ENCODE results near the gene ZNF597.
A peak's percentile ranks its signal among the peaks of the same experiment; 100 is the strongest.

ZNF597 gene

DNA sequence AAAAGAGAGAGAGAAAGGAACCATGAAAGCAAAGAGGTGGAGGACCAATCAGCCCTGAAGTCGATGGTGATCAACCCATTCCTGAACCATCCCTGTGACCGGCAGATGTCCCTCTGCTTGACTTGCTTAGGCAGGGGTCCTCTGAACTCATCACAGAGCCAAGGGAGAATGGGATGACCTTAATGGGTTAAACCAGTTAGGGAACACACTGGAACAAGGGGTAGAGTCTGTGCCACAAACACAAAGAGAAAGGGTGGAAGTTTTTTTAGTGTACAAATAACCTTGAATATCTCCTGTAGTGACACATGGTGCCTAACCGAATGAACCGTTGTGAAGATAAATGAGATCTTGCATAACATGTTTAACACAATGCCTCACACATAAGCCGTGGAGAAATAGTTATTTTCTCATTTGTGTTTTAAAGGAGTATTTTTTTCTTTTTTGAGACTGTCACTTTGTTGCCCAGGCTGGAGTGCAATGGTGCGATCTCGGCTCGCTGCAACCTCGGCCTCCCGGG, 11.4 kb upstream of the ZNF597 start:
- no peak for DNase-seq

DNA sequence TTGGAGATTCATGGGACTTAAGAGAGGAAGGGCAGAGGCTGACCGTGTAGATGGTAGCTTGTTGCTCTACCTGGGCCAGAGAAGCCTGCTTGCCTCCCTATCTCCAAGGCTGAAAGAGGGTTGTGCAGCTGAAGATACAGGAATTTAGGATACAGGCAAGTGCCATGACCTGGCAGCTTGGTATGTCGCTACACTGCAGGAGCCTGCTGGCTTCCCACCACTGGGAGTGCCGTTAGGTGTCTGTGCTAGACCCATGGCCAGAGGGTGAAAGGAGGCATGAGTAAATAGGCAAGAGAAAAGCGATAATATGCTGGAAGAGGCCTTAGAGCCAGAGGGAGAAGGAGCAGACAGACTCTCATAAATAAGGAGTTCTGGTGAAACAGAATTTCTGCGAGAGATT, 10.8 kb upstream of the ZNF597 start:
- DNase-seq = no peak

DNA sequence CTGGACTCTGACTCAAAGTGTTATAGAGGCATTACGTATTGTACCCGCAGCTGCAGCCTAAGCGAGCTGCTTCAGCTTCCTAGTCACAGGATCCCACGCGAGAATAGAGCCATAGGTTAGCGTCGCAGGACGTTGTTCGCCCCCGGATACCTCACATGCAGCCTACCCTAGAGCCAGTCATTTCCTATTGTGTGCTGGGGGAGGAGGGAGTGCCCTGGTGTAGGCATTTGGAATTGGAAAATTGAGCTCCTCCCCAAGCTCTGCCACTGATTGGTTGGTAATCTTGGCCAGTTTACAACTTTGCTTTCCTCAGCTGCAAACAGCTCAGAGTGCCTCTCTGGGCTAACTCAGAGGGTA, 706 bp upstream of the ZNF597 start:
- DNase-seq = no peak

- DNase-seq = no peak
Observed at GRCh38 chr16:3439637-3440036, 3.7 kb downstream of the ZNF597 start.

DNA sequence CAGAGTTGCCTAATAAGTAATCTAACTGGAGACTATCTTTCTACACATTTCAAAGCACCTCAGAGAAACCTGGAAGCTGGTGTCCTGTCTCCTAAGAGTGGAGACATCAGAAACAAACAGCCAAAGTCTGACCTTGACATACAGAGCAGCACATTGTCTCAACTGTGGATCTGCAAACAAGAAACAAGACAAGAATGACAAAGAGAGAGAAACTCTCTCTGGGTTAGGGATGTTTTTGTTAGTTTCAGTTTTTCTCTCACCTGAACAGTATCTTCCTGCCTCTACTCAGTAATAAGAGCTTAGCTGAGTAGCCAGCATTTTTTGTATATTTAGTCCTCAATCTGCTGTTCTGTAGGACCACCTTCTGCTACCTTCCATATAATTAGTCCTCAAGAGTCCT, 8.9 kb downstream of the ZNF597 start:
- DNase-seq = no peak

GRCh38 chr16:3431779-3432219, 11.5 kb downstream of the ZNF597 start:
- no peak for DNase-seq

DNA sequence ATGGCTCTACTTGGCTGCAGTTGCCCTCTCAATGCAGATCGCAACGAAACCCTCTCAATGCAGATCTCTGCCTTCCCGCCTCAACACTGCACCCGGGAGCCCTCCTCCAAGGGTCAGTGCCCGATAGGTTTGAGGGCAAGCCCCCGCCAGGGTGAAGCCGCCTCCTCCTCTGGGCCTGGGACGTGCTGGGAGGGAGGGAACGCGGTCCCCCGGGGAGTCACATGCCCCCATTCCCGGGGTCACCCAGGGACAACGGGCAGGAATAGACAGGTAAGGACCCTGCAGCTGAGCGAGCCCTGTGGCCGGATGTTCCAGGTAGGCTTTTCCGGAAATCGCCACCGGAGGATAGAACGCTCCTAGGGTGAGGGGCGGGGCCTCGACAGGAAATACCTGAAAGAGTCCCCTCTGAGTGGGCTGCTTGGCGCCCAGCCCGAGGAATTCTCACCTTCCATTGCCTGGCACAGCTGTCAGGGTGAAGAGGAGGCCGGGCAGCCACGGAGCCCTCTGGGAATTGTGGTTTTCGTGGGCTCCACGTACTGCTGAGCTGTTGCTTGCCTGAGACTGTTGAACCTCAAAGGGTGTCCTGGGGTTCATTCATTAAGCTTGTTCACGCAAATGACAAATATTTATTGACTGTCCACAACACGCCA, 29.4 kb downstream of the ZNF597 start:
- DNase-seq = no peak

GRCh38 chr16:3408561-3409197, 34.6 kb downstream of the ZNF597 start:
- DNase-seq = no peak

DNA sequence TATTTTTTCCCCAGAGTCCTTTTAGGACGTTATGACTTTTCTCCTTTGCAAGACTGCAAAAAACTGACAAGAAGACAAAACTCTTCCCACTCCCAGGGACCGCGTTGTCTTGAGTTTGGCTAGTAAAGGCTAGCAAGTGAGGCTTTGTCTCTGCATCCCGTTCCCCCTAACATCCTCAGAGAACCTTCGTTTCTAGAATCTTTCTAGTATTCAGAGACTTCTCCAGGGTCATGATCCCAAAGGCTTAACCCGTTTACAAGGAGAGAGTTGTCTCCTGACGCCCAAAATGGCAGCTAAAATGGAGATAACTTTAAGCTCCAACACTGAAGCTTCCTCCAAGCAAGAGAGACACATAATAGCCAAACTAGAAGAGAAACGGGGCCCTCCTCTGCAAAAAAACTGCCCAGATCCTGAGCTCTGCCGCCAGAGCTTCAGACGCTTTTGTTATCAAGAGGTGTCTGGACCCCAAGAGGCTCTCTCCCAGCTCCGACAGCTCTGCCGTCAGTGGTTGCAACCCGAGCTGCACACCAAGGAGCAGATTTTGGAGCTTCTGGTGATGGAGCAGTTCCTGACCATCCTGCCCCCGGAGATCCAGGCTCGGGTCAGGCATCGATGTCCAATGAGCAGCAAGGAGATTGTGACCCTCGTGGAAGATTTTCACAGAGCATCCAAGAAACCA, 41.4 kb downstream of the ZNF597 start:
- no peak for DNase-seq

DNA sequence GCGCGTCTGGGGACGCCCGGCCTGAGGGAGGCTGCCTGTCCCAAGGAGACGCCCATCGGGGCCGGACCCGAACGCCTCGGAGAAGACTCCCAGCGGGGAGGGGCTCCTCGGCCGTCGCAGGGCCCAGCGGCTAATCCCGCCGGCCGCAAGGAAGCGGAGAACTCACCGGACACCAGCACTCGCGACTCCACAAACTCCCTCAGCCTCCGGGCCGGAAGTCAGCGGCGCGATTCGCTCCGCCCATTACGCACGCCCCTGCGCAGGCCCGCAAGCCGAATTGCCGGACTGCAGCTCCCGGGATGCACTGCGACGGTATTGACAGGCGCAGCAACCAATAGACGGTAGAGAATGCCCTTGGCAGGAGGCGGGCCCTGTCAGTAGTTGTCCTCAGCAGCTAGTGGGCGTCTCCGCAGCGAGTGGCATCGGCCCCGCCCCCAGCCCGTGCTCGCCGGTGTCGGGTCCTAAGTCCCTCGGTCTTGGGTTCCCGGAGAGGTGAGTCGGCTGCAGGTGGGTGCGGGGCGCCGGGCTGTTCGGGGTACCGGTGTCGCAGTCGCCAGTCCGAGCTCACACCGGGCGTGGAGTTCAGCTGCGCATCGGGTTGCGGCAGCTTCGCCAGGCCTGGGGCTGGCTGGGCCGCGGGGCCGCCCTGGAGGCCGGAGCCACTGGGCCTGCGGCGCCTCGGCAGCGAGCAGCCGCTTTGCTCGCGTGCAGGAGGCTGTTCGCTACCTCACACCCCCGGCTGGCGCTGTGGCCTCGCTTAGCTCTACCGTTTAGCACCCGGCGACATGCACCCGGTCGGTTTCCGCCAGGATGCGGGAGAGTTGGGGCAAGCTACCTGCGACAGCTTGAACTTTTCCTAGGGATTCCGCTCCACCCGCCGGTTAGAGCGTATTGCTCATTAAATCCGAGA, 42.3 kb downstream of the ZNF597 start, which contains the start of the genes ZNF174 and ZSCAN32:
TSS of gene ZNF174 (plus strand) at position 437 of the 910 bp plus-strand sequence. CDS start 790 bp downstream, outside the sequence.
TSS of gene ZSCAN32 (minus strand) at position 226 of the 910 bp plus-strand sequence. CDS start 3,447 bp downstream, outside the sequence.
- DNase-seq = peak; percentile 92

GRCh38 chr16:3400446-3400778, 42.9 kb downstream of the ZNF597 start:
- no peak for DNase-seq

DNA sequence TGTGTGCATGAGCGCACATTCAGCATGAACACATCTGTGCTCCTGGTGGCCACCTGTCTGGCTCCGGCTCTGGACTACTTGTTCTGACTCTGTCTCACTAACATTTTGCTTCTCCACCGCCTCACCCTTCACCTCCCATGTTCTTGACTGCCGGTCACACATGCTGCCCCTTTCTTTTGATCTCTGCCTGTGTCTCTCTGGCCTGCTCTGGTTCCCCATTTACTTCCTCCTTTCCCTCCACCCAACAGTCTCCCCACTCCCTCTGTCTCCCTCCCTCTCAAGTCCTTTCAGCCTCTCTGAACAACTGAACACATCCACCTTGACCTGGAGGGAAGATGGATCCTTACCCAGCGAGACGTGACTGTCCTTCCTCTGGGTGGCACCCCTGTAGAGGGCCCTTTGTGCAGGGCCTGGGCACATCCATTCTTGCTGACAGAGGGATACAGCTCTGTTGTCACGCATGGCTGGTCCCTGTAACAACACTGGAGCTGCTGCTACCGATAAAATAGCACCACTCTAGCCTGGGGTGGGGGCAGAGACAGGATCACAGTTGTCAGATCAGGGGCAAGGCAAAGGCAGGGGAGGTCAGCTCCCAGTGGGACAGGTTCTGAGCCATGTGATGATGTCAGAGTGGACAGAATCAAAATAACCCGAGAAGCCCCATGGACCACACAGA, 53.5 kb downstream of the ZNF597 start:
- DNase-seq = no peak

DNA sequence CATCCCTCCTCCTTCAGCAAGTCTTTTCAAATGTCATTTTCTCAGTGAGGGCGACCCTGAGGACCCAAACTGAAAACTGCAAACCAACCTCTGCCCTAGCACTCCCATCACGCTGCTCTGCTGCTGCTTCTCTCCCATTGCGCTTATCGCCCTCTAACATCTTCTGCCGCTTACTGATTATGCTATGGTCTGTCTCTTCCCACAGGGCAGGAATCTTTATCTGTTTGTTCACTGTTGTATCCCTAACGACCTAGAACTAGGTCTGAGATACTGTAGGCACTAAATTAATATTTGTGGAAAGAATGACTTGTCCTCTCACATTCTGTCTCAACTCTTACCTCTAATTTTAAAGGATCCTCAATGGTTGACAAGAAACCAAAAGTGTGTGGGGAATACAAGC, 55.0 kb downstream of the ZNF597 start:
- no peak for DNase-seq

- DNase-seq = no peak
Observed at GRCh38 chr16:3383045-3383448, 60.3 kb downstream of the ZNF597 start.

All from activated gamma-delta T cell (primary cell).